ENCODE measurements around the gene PCGF5. TPM values are rescaled to one million over a fixed set of nuclear protein-coding genes. Genes with fewer than 3 reads are reported as not detected.

PCGF5 gene
- total and polyA plus RNA-seq, 9 of the 15 experiments (the other 6 are each of a cell fraction or from before 2014, with no cell fraction given), result 10.9 to 40.0 (median 20.3) TPM

DNA sequence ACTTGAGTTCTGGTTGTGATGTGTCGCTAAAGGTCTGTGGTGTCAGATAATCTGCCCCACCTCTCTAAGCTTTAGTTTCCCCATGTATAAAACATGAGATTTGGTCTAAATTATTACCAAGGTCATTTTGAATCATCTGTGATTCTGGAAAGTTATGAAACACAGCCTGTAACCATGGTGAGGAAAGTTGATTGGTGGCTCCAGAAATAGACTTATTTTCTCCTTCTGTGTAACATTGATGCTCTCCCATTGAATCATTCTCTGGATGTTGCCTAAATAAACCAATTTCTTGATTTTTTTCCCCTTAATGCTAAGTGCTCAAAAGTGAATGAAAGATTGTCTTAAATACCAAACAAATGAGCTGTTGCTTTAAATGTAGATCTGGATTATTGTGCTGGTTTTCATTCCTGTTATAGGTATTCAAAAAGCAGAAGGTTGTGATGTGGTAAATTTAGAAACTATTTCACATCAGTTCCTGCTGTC is 30.0 kb upstream of the PCGF5 start (continued):
- TF ChIP-seq, protein P1, sequence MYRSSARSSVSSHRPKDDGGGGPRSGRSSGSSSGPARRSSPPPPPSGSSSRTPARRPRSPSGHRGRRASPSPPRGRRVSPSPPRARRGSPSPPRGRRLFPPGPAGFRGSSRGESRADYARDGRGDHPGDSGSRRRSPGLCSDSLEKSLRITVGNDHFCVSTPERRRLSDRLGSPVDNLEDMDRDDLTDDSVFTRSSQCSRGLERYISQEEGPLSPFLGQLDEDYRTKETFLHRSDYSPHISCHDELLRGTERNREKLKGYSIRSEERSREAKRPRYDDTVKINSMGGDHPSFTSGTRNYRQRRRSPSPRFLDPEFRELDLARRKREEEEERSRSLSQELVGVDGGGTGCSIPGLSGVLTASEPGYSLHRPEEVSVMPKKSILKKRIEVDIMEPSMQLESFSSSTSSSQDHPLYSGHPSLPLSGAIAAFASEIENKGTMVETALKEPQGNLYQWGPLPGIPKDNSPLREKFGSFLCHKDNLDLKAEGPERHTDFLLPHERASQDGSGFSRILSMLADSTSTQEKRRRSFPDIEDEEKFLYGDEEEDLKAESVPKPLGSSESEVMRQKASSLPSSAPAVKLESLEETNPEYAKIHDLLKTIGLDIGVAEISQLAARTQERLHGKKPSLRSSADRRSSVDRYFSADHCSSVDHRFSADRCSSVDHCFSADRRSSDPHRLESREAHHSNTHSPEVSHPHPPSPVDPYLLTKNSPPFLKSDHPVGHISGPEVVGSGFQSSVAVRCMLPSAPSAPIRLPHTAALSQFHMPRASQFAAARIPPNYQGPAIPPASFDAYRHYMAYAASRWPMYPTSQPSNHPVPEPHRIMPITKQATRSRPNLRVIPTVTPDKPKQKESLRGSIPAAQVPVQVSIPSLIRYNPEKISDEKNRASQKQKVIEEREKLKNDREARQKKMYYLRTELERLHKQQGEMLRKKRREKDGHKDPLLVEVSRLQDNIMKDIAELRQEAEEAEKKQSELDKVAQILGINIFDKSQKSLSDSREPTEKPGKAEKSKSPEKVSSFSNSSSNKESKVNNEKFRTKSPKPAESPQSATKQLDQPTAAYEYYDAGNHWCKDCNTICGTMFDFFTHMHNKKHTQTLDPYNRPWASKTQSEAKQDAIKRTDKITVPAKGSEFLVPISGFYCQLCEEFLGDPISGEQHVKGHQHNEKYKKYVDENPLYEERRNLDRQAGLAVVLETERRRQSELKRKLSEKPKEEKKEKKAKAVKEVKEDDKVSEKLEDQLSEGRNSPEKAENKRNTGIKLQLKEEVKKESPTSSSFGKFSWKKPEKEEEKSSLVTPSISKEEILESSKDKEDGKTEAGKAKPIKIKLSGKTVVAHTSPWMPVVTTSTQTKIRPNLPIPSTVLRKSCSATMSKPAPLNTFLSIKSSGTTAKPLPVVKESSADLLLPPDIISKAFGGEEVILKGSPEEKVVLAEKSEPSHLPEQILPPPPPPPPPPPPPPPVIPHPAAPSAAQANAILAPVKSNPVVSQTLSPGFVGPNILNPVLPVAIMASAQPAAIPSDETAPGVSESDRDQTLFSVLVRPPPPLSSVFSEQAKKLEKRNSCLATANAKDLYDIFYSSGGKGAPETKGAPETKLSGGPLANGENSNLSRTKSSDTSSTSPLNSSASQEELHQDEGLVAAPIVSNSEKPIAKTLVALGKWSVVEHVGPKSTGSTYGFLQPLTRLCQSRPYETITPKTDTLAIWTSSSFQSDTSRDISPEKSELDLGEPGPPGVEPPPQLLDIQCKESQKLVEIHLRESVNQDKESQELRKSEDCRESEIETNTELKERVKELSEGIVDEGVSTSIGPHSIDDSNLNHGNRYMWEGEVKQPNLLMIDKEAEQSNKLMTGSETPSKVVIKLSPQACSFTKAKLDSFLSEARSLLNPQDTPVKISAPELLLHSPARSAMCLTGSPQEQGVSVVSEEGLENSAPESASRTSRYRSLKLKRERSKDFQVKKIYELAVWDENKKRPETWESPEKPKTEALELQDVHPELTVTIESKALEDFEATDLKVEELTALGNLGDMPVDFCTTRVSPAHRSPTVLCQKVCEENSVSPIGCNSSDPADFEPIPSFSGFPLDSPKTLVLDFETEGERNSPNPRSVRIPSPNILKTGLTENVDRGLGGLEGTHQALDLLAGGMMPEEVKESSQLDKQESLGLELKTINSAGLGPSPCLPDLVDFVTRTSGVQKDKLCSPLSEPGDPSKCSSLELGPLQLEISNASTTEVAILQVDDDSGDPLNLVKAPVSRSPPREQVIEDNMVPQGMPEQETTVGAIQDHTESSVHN (IDR thresholded peaks at IDR 0.05; ENCODE audit: borderline replicate concordance in 1 of 2, low read depth in 1 of 2), result no peak
- TF ChIP-seq ZBTB11 (CRISPR knock-in tag; IDR thresholded peaks at IDR 0.05) (no peak), HDGF (IDR thresholded peaks at IDR 0.05) (no peak), ZKSCAN3 (CRISPR knock-in tag; IDR thresholded peaks at IDR 0.05) (no peak), TOE1 (IDR thresholded peaks at IDR 0.05; ENCODE audit: borderline replicate concordance) (no peak), TOE1 (CRISPR knock-in tag; IDR thresholded peaks at IDR 0.05; ENCODE audit: borderline replicate concordance, low read depth) (no peak)
- TF ChIP-seq, protein P2, sequence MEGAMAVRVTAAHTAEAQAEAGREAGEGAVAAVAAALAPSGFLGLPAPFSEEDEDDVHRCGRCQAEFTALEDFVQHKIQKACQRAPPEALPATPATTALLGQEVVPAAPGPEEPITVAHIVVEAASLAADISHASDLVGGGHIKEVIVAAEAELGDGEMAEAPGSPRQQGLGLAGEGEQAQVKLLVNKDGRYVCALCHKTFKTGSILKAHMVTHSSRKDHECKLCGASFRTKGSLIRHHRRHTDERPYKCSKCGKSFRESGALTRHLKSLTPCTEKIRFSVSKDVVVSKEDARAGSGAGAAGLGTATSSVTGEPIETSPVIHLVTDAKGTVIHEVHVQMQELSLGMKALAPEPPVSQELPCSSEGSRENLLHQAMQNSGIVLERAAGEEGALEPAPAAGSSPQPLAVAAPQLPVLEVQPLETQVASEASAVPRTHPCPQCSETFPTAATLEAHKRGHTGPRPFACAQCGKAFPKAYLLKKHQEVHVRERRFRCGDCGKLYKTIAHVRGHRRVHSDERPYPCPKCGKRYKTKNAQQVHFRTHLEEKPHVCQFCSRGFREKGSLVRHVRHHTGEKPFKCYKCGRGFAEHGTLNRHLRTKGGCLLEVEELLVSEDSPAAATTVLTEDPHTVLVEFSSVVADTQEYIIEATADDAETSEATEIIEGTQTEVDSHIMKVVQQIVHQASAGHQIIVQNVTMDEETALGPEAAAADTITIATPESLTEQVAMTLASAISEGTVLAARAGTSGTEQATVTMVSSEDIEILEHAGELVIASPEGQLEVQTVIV (CRISPR knock-in tag; IDR thresholded peaks at IDR 0.05; ENCODE audit: borderline replicate concordance), result no peak
- TF ChIP-seq, protein P3, sequence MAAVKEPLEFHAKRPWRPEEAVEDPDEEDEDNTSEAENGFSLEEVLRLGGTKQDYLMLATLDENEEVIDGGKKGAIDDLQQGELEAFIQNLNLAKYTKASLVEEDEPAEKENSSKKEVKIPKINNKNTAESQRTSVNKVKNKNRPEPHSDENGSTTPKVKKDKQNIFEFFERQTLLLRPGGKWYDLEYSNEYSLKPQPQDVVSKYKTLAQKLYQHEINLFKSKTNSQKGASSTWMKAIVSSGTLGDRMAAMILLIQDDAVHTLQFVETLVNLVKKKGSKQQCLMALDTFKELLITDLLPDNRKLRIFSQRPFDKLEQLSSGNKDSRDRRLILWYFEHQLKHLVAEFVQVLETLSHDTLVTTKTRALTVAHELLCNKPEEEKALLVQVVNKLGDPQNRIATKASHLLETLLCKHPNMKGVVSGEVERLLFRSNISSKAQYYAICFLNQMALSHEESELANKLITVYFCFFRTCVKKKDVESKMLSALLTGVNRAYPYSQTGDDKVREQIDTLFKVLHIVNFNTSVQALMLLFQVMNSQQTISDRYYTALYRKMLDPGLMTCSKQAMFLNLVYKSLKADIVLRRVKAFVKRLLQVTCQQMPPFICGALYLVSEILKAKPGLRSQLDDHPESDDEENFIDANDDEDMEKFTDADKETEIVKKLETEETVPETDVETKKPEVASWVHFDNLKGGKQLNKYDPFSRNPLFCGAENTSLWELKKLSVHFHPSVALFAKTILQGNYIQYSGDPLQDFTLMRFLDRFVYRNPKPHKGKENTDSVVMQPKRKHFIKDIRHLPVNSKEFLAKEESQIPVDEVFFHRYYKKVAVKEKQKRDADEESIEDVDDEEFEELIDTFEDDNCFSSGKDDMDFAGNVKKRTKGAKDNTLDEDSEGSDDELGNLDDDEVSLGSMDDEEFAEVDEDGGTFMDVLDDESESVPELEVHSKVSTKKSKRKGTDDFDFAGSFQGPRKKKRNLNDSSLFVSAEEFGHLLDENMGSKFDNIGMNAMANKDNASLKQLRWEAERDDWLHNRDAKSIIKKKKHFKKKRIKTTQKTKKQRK (IDR thresholded peaks at IDR 0.05; ENCODE audit: borderline replicate concordance, low read depth, low read length), result no peak
